HuH-7 (cell line): ENCODE data around the gene TAT.

Experiments used
- DNase-seq: peaks from one replicate; pipeline ENCODE4 v3.0.0; 2011; ENCODE audit warnings: low spot score

The TAT gene

DNA sequence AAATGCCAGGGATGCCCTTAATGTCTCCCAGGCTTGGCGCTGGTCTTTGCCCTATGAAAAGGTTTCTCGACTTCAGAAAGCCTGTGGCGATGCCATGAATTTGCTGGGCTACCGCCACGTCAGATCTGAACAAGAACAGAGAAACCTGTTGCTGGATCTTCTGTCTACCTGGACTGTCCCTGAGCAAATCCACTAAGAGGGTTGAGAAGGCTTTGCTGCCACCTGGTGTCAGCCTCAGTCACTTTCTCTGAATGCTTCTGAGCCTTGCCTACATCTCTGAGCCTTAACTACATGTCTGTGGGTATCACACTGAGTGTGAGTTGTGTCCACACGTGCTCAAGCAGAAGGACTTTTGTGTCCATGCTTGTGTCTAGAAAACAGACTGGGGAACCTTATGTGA, 39.2 kb downstream of the TAT start:
- DNase-seq = peak; percentile 60

DNA sequence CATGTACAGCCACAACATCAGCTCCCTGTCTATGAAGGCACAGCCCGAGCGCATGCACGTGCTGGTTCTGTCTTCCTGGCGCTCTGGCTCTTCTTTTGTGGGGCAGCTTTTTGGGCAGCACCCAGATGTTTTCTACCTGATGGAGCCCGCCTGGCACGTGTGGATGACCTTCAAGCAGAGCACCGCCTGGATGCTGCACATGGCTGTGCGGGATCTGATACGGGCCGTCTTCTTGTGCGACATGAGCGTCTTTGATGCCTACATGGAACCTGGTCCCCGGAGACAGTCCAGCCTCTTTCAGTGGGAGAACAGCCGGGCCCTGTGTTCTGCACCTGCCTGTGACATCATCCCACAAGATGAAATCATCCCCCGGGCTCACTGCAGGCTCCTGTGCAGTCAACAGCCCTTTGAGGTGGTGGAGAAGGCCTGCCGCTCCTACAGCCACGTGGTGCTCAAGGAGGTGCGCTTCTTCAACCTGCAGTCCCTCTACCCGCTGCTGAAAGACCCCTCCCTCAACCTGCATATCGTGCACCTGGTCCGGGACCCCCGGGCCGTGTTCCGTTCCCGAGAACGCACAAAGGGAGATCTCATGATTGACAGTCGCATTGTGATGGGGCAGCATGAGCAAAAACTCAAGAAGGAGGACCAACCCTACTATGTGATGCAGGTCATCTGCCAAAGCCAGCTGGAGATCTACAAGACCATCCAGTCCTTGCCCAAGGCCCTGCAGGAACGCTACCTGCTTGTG, 40.0 kb downstream of the TAT start:
- no peak for DNase-seq

- no peak for DNase-seq
Observed at GRCh38 chr16:71532366-71532765, 44.5 kb downstream of the TAT start.

- no peak for DNase-seq
Observed at GRCh38 chr16:71528863-71529262, 48.0 kb downstream of the TAT start.

GRCh38 chr16:71528257-71528656, 48.6 kb downstream of the TAT start:
- DNase-seq = no peak

GRCh38 chr16:71526111-71526631, 50.7 kb downstream of the TAT start, which contains the start of gene CHST4:
CHST4 (plus strand) TSS chr16:71526426; CDS start chr16:71536678, 10,252 bp downstream.
- no peak for DNase-seq

- DNase-seq = no peak
Observed at GRCh38 chr16:71524566-71525553, 52.0 kb downstream of the TAT start.

DNA sequence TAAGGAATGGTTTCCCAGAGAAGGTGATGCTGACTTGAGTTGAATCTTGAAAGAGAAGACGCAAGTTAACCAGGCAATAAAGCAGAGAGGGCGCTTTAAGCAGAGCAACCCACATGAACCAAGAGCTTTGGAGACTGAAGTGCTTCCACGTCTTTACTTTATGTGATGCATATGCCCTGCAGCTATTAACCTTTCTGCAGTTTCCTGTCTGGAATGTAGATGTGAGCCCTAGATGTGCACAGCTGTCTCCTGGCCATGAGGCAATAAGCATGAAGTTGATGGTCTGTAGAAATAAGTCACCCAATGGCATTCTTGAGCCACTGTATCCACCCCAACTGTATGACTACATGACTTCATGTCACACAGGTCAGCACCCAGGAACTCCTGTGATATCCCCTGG, 56.3 kb downstream of the TAT start:
- no peak for DNase-seq
